ENCODE results near the gene C5orf15. TPM values are rescaled to one million over a fixed set of nuclear protein-coding genes. Genes with fewer than 3 reads are reported as not detected.

The C5orf15 gene
- total RNA-seq, 1 experiment from 2014 or later, result 45.2 TPM

DNA sequence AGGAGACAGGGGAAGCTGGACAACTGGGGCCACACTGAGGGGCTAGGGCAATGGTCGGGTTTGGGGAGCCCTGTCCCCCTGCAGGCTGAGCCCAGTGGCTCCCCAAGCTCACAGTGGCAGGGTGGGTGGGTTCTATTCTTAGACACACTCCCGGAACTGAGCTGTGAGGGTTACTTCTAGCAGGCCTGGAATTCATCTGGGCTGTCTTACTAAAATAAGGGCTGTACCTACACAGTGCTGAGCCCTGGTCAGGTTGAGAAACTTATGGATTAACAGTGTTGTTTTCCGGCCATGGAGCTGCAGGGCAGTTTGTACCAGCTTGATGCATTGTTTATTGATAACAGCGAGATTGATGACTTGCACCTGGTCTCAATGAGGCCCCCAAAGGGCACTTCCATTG, 58.8 kb downstream of the C5orf15 start:
- no TSS peak for BruUV-seq (replicated peaks)
- Histone ChIP-seq H2AFZ (ENCODE audit: low read length) (no peak overlapping the region), H3K27ac (ENCODE audit: low read length) (no peak overlapping the region), H3K36me3 (ENCODE audit: low read depth, low read length) (no peaks in the 10 kb centered on the region), H3K9me2 (replicated peaks; ENCODE audit: low read length) (no peaks in the 10 kb centered on the region), H4K20me1 (ENCODE audit: low read length) (no peaks in the 10 kb centered on the region), H3K4me3 (ENCODE audit: low read length) (no peak overlapping the region), H3K4me1 (ENCODE audit: insufficient read depth, low read length) (no peaks in the 10 kb centered on the region), H3K27me3 (ENCODE audit: low read length) (no peaks in the 10 kb centered on the region), H3K79me2 (ENCODE audit: low read length) (no peaks in the 10 kb centered on the region), H3K9ac (ENCODE audit: low read length) (no peak overlapping the region), H3F3A (ENCODE audit: low read length, unreplicated experiment) (no peaks in the 10 kb centered on the region), H3K9me3 (ENCODE audit: low read length) (no peaks in the 10 kb centered on the region), H3K4me2 (ENCODE audit: low read length) (no peak overlapping the region)
- intact Hi-C loops (cut with micrococcal nuclease), result no loop called here
- ATAC-seq (no peak), DNase-seq (no peak)
- TF ChIP-seq EZH2 (IDR thresholded peaks at IDR 0.05; ENCODE audit: low read length, unreplicated experiment) (no peak), EZH2phosphoT487 (IDR thresholded peaks at IDR 0.05; ENCODE audit: borderline replicate concordance, low read length) (no peak)
- TF ChIP-seq, protein P1, sequence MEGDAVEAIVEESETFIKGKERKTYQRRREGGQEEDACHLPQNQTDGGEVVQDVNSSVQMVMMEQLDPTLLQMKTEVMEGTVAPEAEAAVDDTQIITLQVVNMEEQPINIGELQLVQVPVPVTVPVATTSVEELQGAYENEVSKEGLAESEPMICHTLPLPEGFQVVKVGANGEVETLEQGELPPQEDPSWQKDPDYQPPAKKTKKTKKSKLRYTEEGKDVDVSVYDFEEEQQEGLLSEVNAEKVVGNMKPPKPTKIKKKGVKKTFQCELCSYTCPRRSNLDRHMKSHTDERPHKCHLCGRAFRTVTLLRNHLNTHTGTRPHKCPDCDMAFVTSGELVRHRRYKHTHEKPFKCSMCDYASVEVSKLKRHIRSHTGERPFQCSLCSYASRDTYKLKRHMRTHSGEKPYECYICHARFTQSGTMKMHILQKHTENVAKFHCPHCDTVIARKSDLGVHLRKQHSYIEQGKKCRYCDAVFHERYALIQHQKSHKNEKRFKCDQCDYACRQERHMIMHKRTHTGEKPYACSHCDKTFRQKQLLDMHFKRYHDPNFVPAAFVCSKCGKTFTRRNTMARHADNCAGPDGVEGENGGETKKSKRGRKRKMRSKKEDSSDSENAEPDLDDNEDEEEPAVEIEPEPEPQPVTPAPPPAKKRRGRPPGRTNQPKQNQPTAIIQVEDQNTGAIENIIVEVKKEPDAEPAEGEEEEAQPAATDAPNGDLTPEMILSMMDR (conservative IDR thresholded peaks at IDR 0.05; ENCODE audit: low read depth, low read length), result no peak
- ChIA-PET POLR2A (ENCODE audit: unreplicated experiment) (no interaction called here), CTCF (no interaction called here)

DNA sequence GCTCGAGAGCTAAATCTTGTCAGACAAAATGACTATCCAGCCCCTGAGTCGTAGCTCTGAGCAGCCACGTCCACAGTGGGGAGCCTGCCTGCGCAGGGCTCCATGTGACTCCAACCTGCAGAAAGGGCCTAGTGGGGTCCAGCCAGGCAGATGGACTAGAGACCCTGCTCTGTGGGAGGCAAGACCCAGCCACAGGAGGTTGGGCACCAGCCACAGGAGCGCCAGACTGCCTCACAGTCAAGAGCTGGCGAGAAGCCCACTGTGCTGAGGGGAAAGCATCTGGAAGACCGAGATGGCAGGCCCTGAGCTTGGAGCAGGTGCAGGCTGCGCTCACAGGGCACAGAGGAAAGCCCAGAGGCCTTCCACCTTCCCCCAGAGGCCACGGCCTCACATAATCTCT, 61.4 kb downstream of the C5orf15 start:
- Histone ChIP-seq H2AFZ (ENCODE audit: low read length) (no peak overlapping the region), H3K9me3 (ENCODE audit: low read length) (no peaks in the 10 kb centered on the region), H3K4me3 (ENCODE audit: low read length) (no peak overlapping the region), H3K9ac (ENCODE audit: low read length) (no peak overlapping the region), H3K9me2 (replicated peaks; ENCODE audit: low read length) (no peaks in the 10 kb centered on the region), H3F3A (ENCODE audit: low read length, unreplicated experiment) (no peaks in the 10 kb centered on the region), H3K79me2 (ENCODE audit: low read length) (no peaks in the 10 kb centered on the region), H3K36me3 (ENCODE audit: low read depth, low read length) (no peaks in the 10 kb centered on the region), H3K27ac (ENCODE audit: low read length) (no peak overlapping the region), H3K4me2 (ENCODE audit: low read length) (no peak overlapping the region), H4K20me1 (ENCODE audit: low read length) (no peaks in the 10 kb centered on the region), H3K4me1 (ENCODE audit: insufficient read depth, low read length) (no peaks in the 10 kb centered on the region), H3K27me3 (ENCODE audit: low read length) (no peaks in the 10 kb centered on the region)
- intact Hi-C loops (cut with micrococcal nuclease), result no loop called here
- ChIA-PET POLR2A (ENCODE audit: unreplicated experiment) (no interaction called here), CTCF (no interaction called here)
- BruUV-seq (replicated peaks), result no TSS peak
- TF ChIP-seq EZH2 (IDR thresholded peaks at IDR 0.05; ENCODE audit: low read length, unreplicated experiment), result no peak
- no peak for TF ChIP-seq EZH2phosphoT487 (IDR thresholded peaks at IDR 0.05; ENCODE audit: borderline replicate concordance, low read length)
- TF ChIP-seq, protein P1 (conservative IDR thresholded peaks at IDR 0.05; ENCODE audit: low read depth, low read length), result no peak
- ATAC-seq (no peak), DNase-seq (no peak)

DNA sequence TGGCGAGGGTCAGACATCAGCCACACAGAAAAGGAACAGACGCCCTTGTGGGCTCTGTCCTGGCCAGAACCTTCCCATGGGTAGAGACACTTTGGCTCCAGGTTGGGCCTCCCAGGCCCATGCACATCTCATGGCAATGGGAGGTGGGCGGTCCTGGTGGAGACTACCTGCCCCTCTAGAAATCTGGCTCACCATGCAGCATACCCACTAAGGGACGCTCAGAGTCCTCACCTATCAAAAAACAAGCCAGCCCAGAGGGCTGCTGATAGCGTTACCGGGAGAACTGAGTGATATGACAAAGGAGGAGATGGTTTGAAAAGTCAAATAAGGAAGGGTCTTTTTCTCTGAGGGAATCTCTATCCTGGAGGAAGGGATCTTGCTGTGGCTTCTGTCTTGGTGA, 62.1 kb downstream of the C5orf15 start:
- Histone ChIP-seq H3K9me3 (ENCODE audit: low read length) (no peaks in the 10 kb centered on the region), H3F3A (ENCODE audit: low read length, unreplicated experiment) (no peaks in the 10 kb centered on the region), H2AFZ (ENCODE audit: low read length) (no peak overlapping the region), H4K20me1 (ENCODE audit: low read length) (no peaks in the 10 kb centered on the region), H3K9me2 (replicated peaks; ENCODE audit: low read length) (no peaks in the 10 kb centered on the region), H3K4me2 (ENCODE audit: low read length) (no peak overlapping the region), H3K4me1 (ENCODE audit: insufficient read depth, low read length) (no peaks in the 10 kb centered on the region), H3K4me3 (ENCODE audit: low read length) (no peak overlapping the region), H3K36me3 (ENCODE audit: low read depth, low read length) (no peaks in the 10 kb centered on the region), H3K9ac (ENCODE audit: low read length) (no peak overlapping the region), H3K79me2 (ENCODE audit: low read length) (no peaks in the 10 kb centered on the region), H3K27me3 (ENCODE audit: low read length) (no peaks in the 10 kb centered on the region), H3K27ac (ENCODE audit: low read length) (no peak overlapping the region)
- intact Hi-C loops (cut with micrococcal nuclease), result no loop called here
- ATAC-seq, result no peak
- BruUV-seq (replicated peaks), result no TSS peak
- ChIA-PET CTCF (no interaction called here), POLR2A (ENCODE audit: unreplicated experiment) (no interaction called here)
- TF ChIP-seq, protein P1 (conservative IDR thresholded peaks at IDR 0.05; ENCODE audit: low read depth, low read length), result no peak
- TF ChIP-seq EZH2 (IDR thresholded peaks at IDR 0.05; ENCODE audit: low read length, unreplicated experiment) (no peak), EZH2phosphoT487 (IDR thresholded peaks at IDR 0.05; ENCODE audit: borderline replicate concordance, low read length) (no peak)
- no peak for DNase-seq

Other genes with a start within 250 kb of the C5orf15 start
- 193 and 220 TPM in 2 replicates for gene VDAC1, start 36.4 kb upstream of the C5orf15 start, total RNA-seq (2014; rRNA removed)
- 3.9 and 7.0 TPM in 2 replicates for gene TCF7, start 146.1 kb upstream of the C5orf15 start, total RNA-seq (2014; rRNA removed)
- 197 and 220 TPM in 2 replicates for gene SKP1, start 208.3 kb upstream of the C5orf15 start, total RNA-seq (2014; rRNA removed)